DMS114 treated with DMSO at 0.1 percent for 48 hours (cell line): Measurements from ENCODE around the gene IGSF23.

Experiments used
- DNase-seq: peaks from one replicate; lab custom pipeline; 2025; ENCODE audit not compliant: unreplicated experiment; lab: John Stamatoyannopoulos, UW

The IGSF23 gene

GRCh38 chr19:44613295-44614178, at the start of gene IGSF23:
Gene IGSF23 (plus strand): TSS chr19:44613563. CDS start chr19:44613646, 83 bp downstream.
- DNase-seq, result no peak

- DNase-seq, result no peak
Measured at GRCh38 chr19:44566984-44567383, 46.4 kb upstream of the IGSF23 start.

GRCh38 chr19:44567745-44568144, 45.6 kb upstream of the IGSF23 start:
- DNase-seq, result no peak

GRCh38 chr19:44570603-44570983, 42.8 kb upstream of the IGSF23 start:
- DNase-seq, result no peak

- DNase-seq, result peak; percentile 33
Measured at GRCh38 chr19:44570984-44571684, 42.2 kb upstream of the IGSF23 start.

- DNase-seq, result no peak
Measured at GRCh38 chr19:44571830-44572580, 41.4 kb upstream of the IGSF23 start.

- no peak for DNase-seq
Measured at GRCh38 chr19:44572581-44572900, 40.8 kb upstream of the IGSF23 start.

GRCh38 chr19:44573183-44573582, 40.2 kb upstream of the IGSF23 start:
- no peak for DNase-seq

- DNase-seq, result no peak
Measured at GRCh38 chr19:44573627-44574026, 39.7 kb upstream of the IGSF23 start.

GRCh38 chr19:44574186-44574950, 39.0 kb upstream of the IGSF23 start:
- no peak for DNase-seq

GRCh38 chr19:44575116-44575700, 38.2 kb upstream of the IGSF23 start:
- no peak for DNase-seq

- no peak for DNase-seq
Measured at GRCh38 chr19:44576843-44577565, 36.4 kb upstream of the IGSF23 start.

GRCh38 chr19:44577566-44577874, 35.8 kb upstream of the IGSF23 start:
- DNase-seq, result no peak

GRCh38 chr19:44579663-44580365, 33.5 kb upstream of the IGSF23 start:
- no peak for DNase-seq

GRCh38 chr19:44580366-44580895, 32.9 kb upstream of the IGSF23 start:
- DNase-seq, result no peak

- DNase-seq, result no peak
Measured at GRCh38 chr19:44581288-44581687, 32.1 kb upstream of the IGSF23 start.

GRCh38 chr19:44582581-44583265, 30.6 kb upstream of the IGSF23 start:
- DNase-seq, result no peak

- DNase-seq, result no peak
Measured at GRCh38 chr19:44585371-44586133, 27.8 kb upstream of the IGSF23 start.
